K562 treated with DMSO at 1 percent for 24 hours (cell line): ENCODE measurements around the gene SGO1. TPM values are rescaled to one million over a fixed set of nuclear protein-coding genes. Genes with fewer than 3 reads are reported as not detected.

ENCODE experiments used
- total RNA-seq: library from RNA; unstranded; fragments of 300-600 nt; gene quantifications from 2 replicates; pipeline ENCODE4 v1.2.3, GENCODE V29; 2022; ENCODE audit warnings: low read depth; ENCODE audit not compliant: insufficient read depth

Gene SGO1
- 14.7 and 21.4 TPM in 2 replicates for total RNA-seq

GRCh38 chr3:20185679-20186599, at the start of gene SGO1:
SGO1 (minus strand) TSS chr3:20186206; CDS start chr3:20184027, 2,179 bp downstream.

Other genes with a start within 250 kb of the SGO1 start
- gene RAB5A, start 239.1 kb downstream of the SGO1 start, total RNA-seq: 25.2 and 30.2 TPM in 2 replicates
- gene PP2D1, start 173.9 kb downstream of the SGO1 start, total RNA-seq: not detected in 2 replicates
- 12.4 and 13.5 TPM in 2 replicates for gene KAT2B, start 145.8 kb downstream of the SGO1 start, total RNA-seq